K562 (cell line): Measurements from ENCODE around the gene SPTLC1. TPM values are rescaled to one million over a fixed set of nuclear protein-coding genes. Genes with fewer than 3 reads are reported as not detected.

Experiments
- ATAC-seq: fragments of 200-7000 bp; cut with Tn5 transposase; 3 replicates; pipeline ENCODE4 v1.9.1; 2020; ENCODE audit warnings: moderate library complexity
- BruUV-seq: library from RNA; stranded (reverse); fragments of 400-500 nt; replicated peaks from 2 replicates; lab custom pipeline; 2021; lab: Mats Ljungman, UMichigan
- CTCF ChIA-PET: fragments of 300-600 bp; formaldehyde crosslinking; extraction: SDS; loops from one replicate; lab custom pipeline; 2021; ENCODE audit warnings: low intra/inter-chr PET ratio; lab: Yijun Ruan, JAX
- POLR2A ChIA-PET: fragments of 300-600, 350-650 bp; sonication (Branson Sonifier 250); formaldehyde crosslinking; extraction: SDS; loops from one replicate; lab custom pipeline; 2021; ENCODE audit warnings: antibody characterized with exemption, inconsistent platforms; lab: Yijun Ruan, JAX
- DNase-seq, 4 experiments: peaks; one replicate each; pipeline versions ENCODE4 v3.0.0 to v3.0.0-alpha.2; 2011 to 2018; ENCODE audit warnings: low spot score in 3 of 4, mixed read lengths in 3 of 4; ENCODE audit errors: extremely low read depth in 1 of 4
- FAIRE-seq: peaks from 2 replicates; lab custom pipeline; 2011; peaks lifted over from hg19 to GRCh38; lab: Jason Lieb, UNC
- H2AFZ ChIP-seq: 2 replicates; pipeline ENCODE4 v1.6.0; 2011; ENCODE audit warnings: low read depth, low read length, control low read depth, inconsistent platforms
- H3K27ac ChIP-seq: fragments of 200-600 bp; 3 replicates; pipeline ENCODE4 v1.8.0; 2011; ENCODE audit warnings: low read depth, mild to moderate bottlenecking, control low read depth, inconsistent platforms, low read length, moderate library complexity, mixed read lengths; ENCODE audit errors: extremely low read depth
- H3K27me3 ChIP-seq, 2 experiments: fragments of 300-600 bp in 1 of 2; 2 replicates in 1 of 2; 3 replicates in 1 of 2; pipeline versions ENCODE4 v1.6.0 to v1.8.0; 2011; ENCODE audit warnings: inconsistent platforms in 2 of 2, low read length in 2 of 2, mild to moderate bottlenecking in 1 of 2, mixed read lengths in 1 of 2, moderate library complexity in 1 of 2; ENCODE audit not compliant: control insufficient read depth in 2 of 2, insufficient read depth in 2 of 2
- H3K36me3 ChIP-seq: fragments of 300-600 bp; 3 replicates; pipeline ENCODE4 v1.8.0; 2011; ENCODE audit warnings: mild to moderate bottlenecking, low read length, inconsistent platforms; ENCODE audit not compliant: control insufficient read depth, insufficient read depth
- H3K4me1 ChIP-seq, 2 experiments: fragments of 200-600 bp in 1 of 2; replicated peaks in 1 of 2; 2 replicates in 1 of 2; 3 replicates in 1 of 2; pipeline versions ENCODE4 v1.5.1 to v1.8.0; 2011; ENCODE audit warnings: inconsistent platforms in 2 of 2, low read length in 2 of 2, mild to moderate bottlenecking in 1 of 2, mixed read lengths in 1 of 2, moderate library complexity in 1 of 2; ENCODE audit not compliant: control insufficient read depth in 2 of 2, insufficient read depth in 2 of 2
- H3K4me2 ChIP-seq: 2 replicates; pipeline ENCODE4 v1.6.1; 2011; ENCODE audit warnings: low read length, control low read depth, inconsistent platforms, mixed read lengths; ENCODE audit not compliant: insufficient read depth
- H3K4me3 ChIP-seq: fragments of 200-600 bp; sonication (generic), shearing (Covaris generic); 2 replicates; pipeline ENCODE4 v1.5.1; 2016; ENCODE audit warnings: control low read depth, inconsistent platforms
- H3K79me2 ChIP-seq: fragments of 200-600 bp; 3 replicates; pipeline ENCODE4 v1.8.0; 2011; ENCODE audit warnings: low read length, inconsistent platforms; ENCODE audit not compliant: control insufficient read depth, insufficient read depth
- H3K9ac ChIP-seq, 2 experiments: 2 replicates each; pipeline versions ENCODE4 v1.6.0 to v1.6.1; 2011; ENCODE audit warnings: low read depth in 2 of 2, low read length in 2 of 2, control low read depth in 1 of 2, inconsistent platforms in 1 of 2, mild to moderate bottlenecking in 1 of 2, mixed read lengths in 1 of 2; ENCODE audit not compliant: insufficient read depth in 1 of 2
- H3K9me1 ChIP-seq: one replicate; pipeline ENCODE4 v1.6.0; 2011; ENCODE audit warnings: inconsistent platforms, mild to moderate bottlenecking, low read length, moderate library complexity; ENCODE audit not compliant: control insufficient read depth, insufficient read depth
- H3K9me3 ChIP-seq: replicated peaks from 2 replicates; pipeline ENCODE4 v1.5.1; 2011; ENCODE audit warnings: low read depth, low read length, inconsistent platforms; ENCODE audit not compliant: control insufficient read depth, insufficient read depth
- H4K20me1 ChIP-seq: replicated peaks from 2 replicates; pipeline ENCODE4 v1.6.1; 2011; ENCODE audit warnings: low read length, inconsistent platforms, mixed read lengths; ENCODE audit not compliant: control insufficient read depth, insufficient read depth
- ERF ChIP-seq: fragments of 450-650 bp; formaldehyde crosslinking; IDR thresholded peaks from 2 replicates; pipeline ENCODE4 v1.4.0; 2020; ENCODE audit warnings: mild to moderate bottlenecking, mixed read lengths
- HNRNPH1 ChIP-seq: fragments of 200-400 bp; formaldehyde crosslinking; optimal IDR thresholded peaks from 2 replicates; pipeline ENCODE3; 2017; ENCODE audit warnings: low read depth, mild to moderate bottlenecking, low read length, moderate library complexity
- REST ChIP-seq, 2 experiments: fragments of 450-650 bp; formaldehyde crosslinking in 1 of 2; IDR thresholded peaks; 2 replicates each; pipeline versions ENCODE4 v1.4.0 to v1.6.1; 2014 to 2020; ENCODE audit warnings: mild to moderate bottlenecking in 2 of 2, borderline replicate concordance in 1 of 2, low read depth in 1 of 2
- WGBS: fragments of 100-300 bp; shearing (Covaris generic); methylation state at CpG from one replicate; pipeline ENCODE4 v1.1.6; 2016; ENCODE audit warnings: low coverage, mixed read lengths; ENCODE audit not compliant: insufficient coverage; ENCODE audit errors: missing lambda C conversion rate; 5-methylcytosine and 5-hydroxymethylcytosine counted together
- in situ Hi-C: fragments of 300-500 bp; cut with MboI; formaldehyde crosslinking; loops from 4 replicates; pipeline ENCODE4 v1.15.0; 2018; ENCODE audit warnings: inconsistent platforms, mixed read lengths
- intact Hi-C: fragments of 100-400 bp; cut with micrococcal nuclease; formaldehyde crosslinking; loops from 2 replicates; pipeline ENCODE4 v1.14.2; 2022
- polyA plus RNA-seq, 8 experiments: library from polyadenylated mRNA; depleted of rRNA in 4 of 8; stranded (reverse) in 5 of 8; unstranded in 3 of 8; fragments of >200 nt; fragmentation: Nextera tagmentation in 2 of 8; fragmentation: Illumina TruSeq in 1 of 8; extraction: Ambion mirVana in 2 of 8; extraction: Trizol in 1 of 8; gene quantifications; 2 replicates each; pipeline versions ENCODE4 v1.2.1 to v1.2.3, GENCODE V29; 2011 to 2014; ENCODE audit warnings: inconsistent platforms in 1 of 8, missing spikeins in 1 of 8
- total RNA-seq, 7 experiments: library from RNA; depleted of rRNA in 6 of 7; stranded (reverse); fragments of >200 nt in 6 of 7; fragmentation: Illumina TruSeq in 2 of 7; extraction: Trizol in 2 of 7; gene quantifications; 2 replicates each; pipeline versions ENCODE4 v1.2.1 to v1.2.3, GENCODE V29; 2011 to 2021; ENCODE audit warnings: low replicate concordance in 1 of 7

Gene SPTLC1
- total and polyA plus RNA-seq, 9 of the 15 experiments (the other 6 are each of a cell fraction or from before 2014, with no cell fraction given), result 58.8 to 125 (median 84.5) TPM

- H3K9me3 ChIP-seq, result peaks cover 6% of the 10 kb centered on the region
- no peaks in the 10 kb centered on the region for H3K79me2 ChIP-seq
- in situ Hi-C loops, result no loop called here
- intact Hi-C loops, result no loop called here
- no peaks in the 10 kb centered on the region for H3K27me3 ChIP-seq
- no peak overlapping the region for H3K27ac ChIP-seq
- no TSS peak for BruUV-seq
- WGBS, result 77% methylated on average over 2 of the region's 2 CpGs
- H3K9ac ChIP-seq, result no peak overlapping the region
- no peaks in the 10 kb centered on the region for H4K20me1 ChIP-seq
- POLR2A ChIA-PET, result interaction anchor here (0.9 to 1.2 kb wide), 2 partner anchors 9 to 265 kb away, joined by 3 read pairs; no protein-coding TSS in a partner anchor
- peaks cover 75% of the 10 kb centered on the region for H3K36me3 ChIP-seq
- H3K4me3 ChIP-seq, result no peak overlapping the region
- ATAC-seq (no peak), FAIRE-seq (no peak), DNase-seq (no peak)
- no peak overlapping the region for H3K4me2 ChIP-seq
- H3K9me1 ChIP-seq, result no peaks in the 10 kb centered on the region
- CTCF ChIA-PET, result no interaction called here
- TF ChIP-seq HNRNPH1 (no peak), ERF (CRISPR knock-in tag) (no peak), REST (IDR thresholded peaks at IDR 0.05; ENCODE audit: borderline replicate concordance) (no peak), REST (CRISPR knock-in tag; IDR thresholded peaks at IDR 0.05; ENCODE audit: low read depth) (no peak)
- H3K4me1 ChIP-seq, result no peaks in the 10 kb centered on the region
- H2AFZ ChIP-seq, result no peak overlapping the region
Measured at GRCh38 chr9:92036756-92037155, 78.5 kb downstream of the SPTLC1 start.
